ENCODE results near the gene CNTNAP2.

GRCh38 chr7:146319629-146320028, 203.0 kb downstream of the CNTNAP2 start:
- TF ChIP-seq, protein P1, sequence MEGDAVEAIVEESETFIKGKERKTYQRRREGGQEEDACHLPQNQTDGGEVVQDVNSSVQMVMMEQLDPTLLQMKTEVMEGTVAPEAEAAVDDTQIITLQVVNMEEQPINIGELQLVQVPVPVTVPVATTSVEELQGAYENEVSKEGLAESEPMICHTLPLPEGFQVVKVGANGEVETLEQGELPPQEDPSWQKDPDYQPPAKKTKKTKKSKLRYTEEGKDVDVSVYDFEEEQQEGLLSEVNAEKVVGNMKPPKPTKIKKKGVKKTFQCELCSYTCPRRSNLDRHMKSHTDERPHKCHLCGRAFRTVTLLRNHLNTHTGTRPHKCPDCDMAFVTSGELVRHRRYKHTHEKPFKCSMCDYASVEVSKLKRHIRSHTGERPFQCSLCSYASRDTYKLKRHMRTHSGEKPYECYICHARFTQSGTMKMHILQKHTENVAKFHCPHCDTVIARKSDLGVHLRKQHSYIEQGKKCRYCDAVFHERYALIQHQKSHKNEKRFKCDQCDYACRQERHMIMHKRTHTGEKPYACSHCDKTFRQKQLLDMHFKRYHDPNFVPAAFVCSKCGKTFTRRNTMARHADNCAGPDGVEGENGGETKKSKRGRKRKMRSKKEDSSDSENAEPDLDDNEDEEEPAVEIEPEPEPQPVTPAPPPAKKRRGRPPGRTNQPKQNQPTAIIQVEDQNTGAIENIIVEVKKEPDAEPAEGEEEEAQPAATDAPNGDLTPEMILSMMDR (IDR thresholded peaks at IDR 0.05) = no peak
- no peak for TF ChIP-seq POLR2A (IDR thresholded peaks at IDR 0.05)
